Activated CD8-positive, alpha-beta memory T cell treated with anti-CD3 and anti-CD28 coated beads, Interleukin-2, amount 50 U/mL, for 4 hours (primary cell): ENCODE data around the gene POLR3GL.
"Not testable (repeated sequence)": the region's sequence is repeated elsewhere in the genome, so short reads cannot be mapped to it uniquely, and the experiment has no call there.

Source experiments
- DNase-seq: peaks from one replicate; pipeline ENCODE4 v3.0.0-alpha.2; 2020

The POLR3GL gene

DNA sequence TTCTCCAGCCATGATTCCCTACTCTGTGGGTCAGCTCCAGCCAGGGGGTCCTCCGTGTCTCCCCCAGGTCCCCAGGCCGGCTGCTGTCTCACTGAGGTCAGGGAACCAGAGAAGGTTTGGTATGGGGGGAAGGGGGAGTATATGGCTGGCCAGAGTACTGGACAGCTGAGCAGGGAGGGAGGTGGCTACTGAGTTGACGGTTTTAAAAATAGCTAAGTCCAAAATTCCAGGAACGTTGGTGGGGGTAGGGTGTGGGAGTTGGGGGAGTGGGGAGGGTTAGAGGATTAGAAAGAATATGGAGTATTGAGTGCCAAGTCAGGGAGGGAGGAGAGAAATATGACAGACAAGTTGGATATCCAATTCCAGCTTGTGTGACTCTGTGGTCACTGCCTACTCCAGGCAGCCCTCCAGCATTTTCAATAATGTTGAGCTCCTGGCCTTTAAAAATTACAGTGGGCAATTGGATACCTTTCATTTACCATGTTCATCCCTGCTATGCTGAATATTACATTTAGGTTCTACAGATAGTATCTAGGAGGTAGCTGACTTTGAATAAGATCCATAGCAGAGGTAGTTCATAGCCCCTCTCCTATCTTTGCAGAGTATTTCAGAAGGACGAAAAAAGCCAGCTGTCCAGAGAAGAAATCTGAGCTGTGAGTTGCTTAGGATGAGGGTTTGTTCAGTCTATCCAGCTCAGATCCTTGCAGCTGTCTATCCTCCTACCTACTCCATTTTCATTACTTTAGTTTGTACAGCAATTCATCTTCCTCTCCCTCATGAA, 57.3 kb downstream of the POLR3GL start, which contains the start of gene HJV:
TSS of gene HJV (minus strand) at position 114 of the 781 bp plus-strand sequence. CDS start 1,504 bp downstream, outside the sequence.
- no peak for DNase-seq

DNA sequence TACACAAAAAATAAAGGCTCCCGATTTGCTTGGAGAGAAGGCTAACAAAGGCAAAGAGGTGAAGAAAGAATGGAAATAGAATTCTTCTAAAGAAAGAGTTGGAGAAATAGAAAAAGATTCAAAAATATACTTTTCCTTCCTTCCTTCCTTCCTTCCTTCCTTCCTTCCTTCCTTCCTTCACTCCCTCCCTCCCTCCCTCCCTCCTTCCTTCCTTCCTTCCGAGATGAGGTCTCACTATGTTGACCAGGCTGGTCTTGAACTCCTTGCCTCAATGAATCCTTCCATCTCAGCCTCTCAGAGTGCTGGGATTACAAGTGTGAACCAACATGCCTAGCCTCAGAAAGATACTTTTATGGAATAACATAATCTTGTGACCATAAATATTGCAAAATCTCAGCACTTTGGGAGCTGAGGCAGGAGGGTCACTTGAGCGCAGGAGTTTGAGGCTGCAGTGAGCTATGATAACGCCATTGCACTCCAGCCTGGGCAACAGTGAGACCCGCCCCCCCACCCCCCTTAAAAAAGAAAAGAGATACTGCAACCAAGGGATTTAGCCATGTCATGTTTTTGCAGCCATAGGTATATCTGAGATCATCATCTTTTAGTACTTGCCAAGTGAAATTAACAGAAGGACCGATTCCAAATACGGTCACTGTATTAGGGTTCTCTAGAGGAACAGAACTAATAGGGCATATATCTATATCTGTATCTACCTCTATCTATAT, 58.1 kb downstream of the POLR3GL start:
- no peak for DNase-seq

DNA sequence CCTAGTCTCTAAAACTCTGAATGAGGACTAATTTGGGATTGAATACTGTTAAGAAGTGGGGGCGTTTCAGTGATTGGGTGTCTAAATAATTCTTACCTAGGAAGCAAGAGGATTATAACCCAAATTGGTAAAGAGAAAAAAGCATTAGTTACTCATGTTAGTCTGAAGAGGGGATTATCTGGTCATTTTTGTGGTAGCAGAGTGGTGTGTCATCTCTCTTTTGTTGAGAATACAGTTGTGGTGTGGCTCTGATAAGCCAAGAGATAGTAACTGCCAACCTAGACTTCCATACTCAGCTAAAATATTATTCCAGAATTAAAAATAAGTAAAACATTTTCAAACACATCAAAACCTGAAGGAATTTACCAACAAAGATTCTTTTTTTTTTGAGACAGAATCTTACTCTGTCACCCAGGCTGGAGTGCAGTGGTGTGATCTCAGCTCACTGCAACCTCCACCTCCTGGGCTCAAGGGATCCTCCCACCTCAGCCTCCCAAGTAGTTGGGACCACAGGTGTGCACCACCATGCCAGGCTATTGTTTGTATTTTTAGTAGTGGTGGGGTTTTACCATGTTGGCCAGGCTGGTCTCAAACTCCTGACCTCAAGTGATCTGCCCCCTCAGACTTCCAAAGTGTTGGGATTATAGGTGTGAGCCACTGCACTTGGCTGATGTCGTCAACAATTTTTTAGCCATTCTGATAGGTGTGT, 61.5 kb downstream of the POLR3GL start:
- not testable (repeated sequence) for DNase-seq

DNA sequence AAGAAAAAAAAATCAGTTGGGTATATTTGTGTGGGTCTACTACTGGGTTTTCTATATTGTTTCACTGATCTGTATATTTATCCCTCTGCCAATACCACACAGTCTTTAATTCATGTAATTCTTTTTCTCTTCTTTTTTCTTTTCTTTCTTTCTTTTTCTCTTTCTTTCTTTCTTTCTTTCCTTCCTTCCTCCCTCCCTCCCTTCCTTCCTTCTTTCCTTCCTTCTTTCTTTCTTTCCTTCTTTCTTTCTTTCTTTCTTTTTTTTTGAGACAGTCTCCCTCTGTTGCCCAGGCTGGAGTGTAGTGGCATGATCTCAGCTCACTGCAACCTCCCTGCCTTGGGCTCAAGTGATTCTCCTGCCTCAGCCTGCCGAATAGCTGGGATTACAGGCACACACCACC, 62.2 kb downstream of the POLR3GL start:
- DNase-seq = not testable (repeated sequence)
